ENCODE data around the gene KDM7A. TPM values are rescaled to one million over a fixed set of nuclear protein-coding genes. Genes with fewer than 3 reads are reported as not detected.

The KDM7A gene
- total RNA-seq, 1 experiment from 2014 or later, result 6.6 TPM

DNA sequence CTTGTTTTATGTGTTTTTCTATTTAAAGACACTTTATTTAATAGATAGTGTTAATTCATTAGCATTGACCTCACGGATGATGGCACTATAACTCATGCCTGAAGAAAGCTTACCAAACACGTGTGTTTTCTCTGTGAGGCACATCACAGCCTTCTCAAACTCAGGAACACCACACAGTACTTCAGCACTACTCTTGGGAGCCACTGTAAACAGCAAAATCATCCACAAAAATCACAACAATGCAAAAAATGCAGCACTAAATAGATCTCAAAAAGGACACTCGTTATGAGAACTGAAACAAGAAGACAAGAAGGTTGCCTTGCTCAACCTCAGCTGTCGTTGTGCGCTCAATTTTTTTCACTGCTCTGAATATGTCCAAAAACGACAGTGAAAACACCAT is 102.0 kb downstream of the KDM7A start:
- Histone ChIP-seq H3K4ac (ENCODE audit: low read depth, low read length) (no peak overlapping the region), H4K8ac (replicated peaks; ENCODE audit: insufficient read length, low read depth, low read length) (no peak overlapping the region), H3K79me2 (ENCODE audit: insufficient read depth, low read length) (no peaks in the 10 kb centered on the region), H2BK120ac (ENCODE audit: low read depth, low read length, poor library complexity, severe bottlenecking) (no peak overlapping the region), H3K23ac (ENCODE audit: insufficient read length, low read depth, low read length) (no peak overlapping the region), H3K18ac (ENCODE audit: insufficient read length, low read depth, low read length) (no peak overlapping the region), H3K23me2 (ENCODE audit: insufficient read length, low read depth, low read length, poor library complexity, severe bottlenecking) (no peaks in the 10 kb centered on the region), H3K27ac (ENCODE audit: insufficient read length, low read depth, low read length) (no peak overlapping the region), H2AFZ (ENCODE audit: low read length) (no peak overlapping the region), H3T11ph (ENCODE audit: low read length) (no peak overlapping the region), H2BK20ac (ENCODE audit: low read depth, low read length, poor library complexity, severe bottlenecking) (no peak overlapping the region), H3K4me2 (ENCODE audit: insufficient read depth, insufficient read length, low read length) (no peak overlapping the region), H3K79me1 (ENCODE audit: insufficient read depth, low read depth, low read length, poor library complexity, severe bottlenecking) (no peaks in the 10 kb centered on the region), H4K5ac (ENCODE audit: insufficient read length, low read depth, low read length) (no peak overlapping the region), H2BK15ac (ENCODE audit: low read depth, low read length) (no peak overlapping the region), H3K9me3 (ENCODE audit: control insufficient read depth, low read depth, low read length) (no peaks in the 10 kb centered on the region), H2AK5ac (ENCODE audit: insufficient read length, low read length) (no peak overlapping the region), H2BK5ac (ENCODE audit: insufficient read length, low read length) (no peak overlapping the region), H3K4me1 (ENCODE audit: insufficient read depth, low read length) (no peaks in the 10 kb centered on the region), H4K91ac (ENCODE audit: insufficient read length, low read depth, low read length) (no peak overlapping the region), H4K20me1 (ENCODE audit: control insufficient read depth, insufficient read depth, insufficient read length) (no peaks in the 10 kb centered on the region), H3K56ac (ENCODE audit: insufficient read length, low read depth, low read length) (no peak overlapping the region), H3K14ac (ENCODE audit: insufficient read depth, low read length) (no peak overlapping the region), H3K27me3 (ENCODE audit: insufficient read depth, low read length) (no peaks in the 10 kb centered on the region), H2BK12ac (ENCODE audit: insufficient read length, low read depth, low read length) (no peak overlapping the region), H3K9ac (ENCODE audit: extremely low read depth, insufficient read length, low read length) (no peak overlapping the region)
- Mint-ChIP-seq H3K4me1 (peaks cover 6% of the 10 kb centered on the region in 2 experiments; a peak in 3 of 4 replicates), H3K27me3 (ENCODE audit: low read depth) (no peaks in the 10 kb centered on the region), H3K9me3 (no peaks in the 10 kb centered on the region), H3K27ac (no peak overlapping the region), H3K36me3 (ENCODE audit: insufficient read depth in 1 of 3, low read depth in 3 of 3) (no peaks in the 10 kb centered on the region), H3K4me3 (no peak overlapping the region)
- no CpG with 5 or more reads among the region's 6 CpGs for WGBS (ENCODE audit: extremely low coverage, insufficient read length, low lambda C conversion rate)
- DNase-seq, result no peak
- TF ChIP-seq, protein P1, sequence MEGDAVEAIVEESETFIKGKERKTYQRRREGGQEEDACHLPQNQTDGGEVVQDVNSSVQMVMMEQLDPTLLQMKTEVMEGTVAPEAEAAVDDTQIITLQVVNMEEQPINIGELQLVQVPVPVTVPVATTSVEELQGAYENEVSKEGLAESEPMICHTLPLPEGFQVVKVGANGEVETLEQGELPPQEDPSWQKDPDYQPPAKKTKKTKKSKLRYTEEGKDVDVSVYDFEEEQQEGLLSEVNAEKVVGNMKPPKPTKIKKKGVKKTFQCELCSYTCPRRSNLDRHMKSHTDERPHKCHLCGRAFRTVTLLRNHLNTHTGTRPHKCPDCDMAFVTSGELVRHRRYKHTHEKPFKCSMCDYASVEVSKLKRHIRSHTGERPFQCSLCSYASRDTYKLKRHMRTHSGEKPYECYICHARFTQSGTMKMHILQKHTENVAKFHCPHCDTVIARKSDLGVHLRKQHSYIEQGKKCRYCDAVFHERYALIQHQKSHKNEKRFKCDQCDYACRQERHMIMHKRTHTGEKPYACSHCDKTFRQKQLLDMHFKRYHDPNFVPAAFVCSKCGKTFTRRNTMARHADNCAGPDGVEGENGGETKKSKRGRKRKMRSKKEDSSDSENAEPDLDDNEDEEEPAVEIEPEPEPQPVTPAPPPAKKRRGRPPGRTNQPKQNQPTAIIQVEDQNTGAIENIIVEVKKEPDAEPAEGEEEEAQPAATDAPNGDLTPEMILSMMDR (conservative IDR thresholded peaks at IDR 0.05), result no peak

Measured in H9 (cell line).